BE2C (cell line): ENCODE measurements around the gene APOOL.

Source experiments
- DNase-seq: peaks from one replicate; pipeline ENCODE4 v3.0.0-alpha.2; 2020
- H3K27me3 ChIP-seq: fragments of 250-450 bp; sonication (Bioruptor Pico); 2 replicates; pipeline ENCODE4 v1.5.1; 2020; ENCODE audit warnings: mild to moderate bottlenecking
- H3K36me3 ChIP-seq: fragments of 250-450 bp; sonication (Bioruptor Pico); 2 replicates; pipeline ENCODE4 v1.5.1; 2020; ENCODE audit warnings: mild to moderate bottlenecking
- H3K4me1 ChIP-seq: fragments of 250-450 bp; sonication (Bioruptor Pico); 2 replicates; pipeline ENCODE4 v1.5.1; 2020
- H3K4me3 ChIP-seq: 2 replicates; pipeline ENCODE4 v1.5.1; 2011; ENCODE audit warnings: low read depth, low read length
- H3K9me3 ChIP-seq: fragments of 250-450 bp; sonication (Bioruptor Pico); 2 replicates; pipeline ENCODE4 v1.5.1; 2020
- CTCF ChIP-seq: IDR thresholded peaks from 2 replicates; pipeline ENCODE4 v1.5.1; 2012; ENCODE audit warnings: mild to moderate bottlenecking, low read depth, low read length

The APOOL gene

GRCh38 chrX:85024562-85024961 is 20.9 kb downstream of the APOOL start:
- Histone ChIP-seq H3K4me3 (no peak overlapping the region), H3K36me3 (no peaks in the 10 kb centered on the region), H3K27me3 (no peaks in the 10 kb centered on the region), H3K9me3 (no peaks in the 10 kb centered on the region), H3K4me1 (no peaks in the 10 kb centered on the region)
- DNase-seq, result no peak
- no peak for TF ChIP-seq CTCF

- TF ChIP-seq CTCF, result no peak
- H3K4me3 ChIP-seq, result no peak overlapping the region
- no peaks in the 10 kb centered on the region for H3K27me3 ChIP-seq
- H3K4me1 ChIP-seq, result no peaks in the 10 kb centered on the region
- no peaks in the 10 kb centered on the region for H3K9me3 ChIP-seq
- DNase-seq, result no peak
- no peaks in the 10 kb centered on the region for H3K36me3 ChIP-seq
Measured at GRCh38 chrX:85026170-85026569, 22.5 kb downstream of the APOOL start.

GRCh38 chrX:85029043-85029442 is 25.4 kb downstream of the APOOL start:
- no peaks in the 10 kb centered on the region for H3K4me1 ChIP-seq
- no peaks in the 10 kb centered on the region for H3K9me3 ChIP-seq
- H3K27me3 ChIP-seq, result no peaks in the 10 kb centered on the region
- no peaks in the 10 kb centered on the region for H3K36me3 ChIP-seq
- no peak for DNase-seq
- H3K4me3 ChIP-seq, result no peak overlapping the region
- no peak for TF ChIP-seq CTCF

- no peak for TF ChIP-seq CTCF
- Histone ChIP-seq H3K36me3 (no peaks in the 10 kb centered on the region), H3K9me3 (no peaks in the 10 kb centered on the region), H3K4me3 (no peak overlapping the region), H3K27me3 (no peaks in the 10 kb centered on the region), H3K4me1 (no peaks in the 10 kb centered on the region)
- no peak for DNase-seq
Measured at GRCh38 chrX:85031505-85031904, 27.8 kb downstream of the APOOL start.

GRCh38 chrX:85037114-85037513 is 33.4 kb downstream of the APOOL start:
- H3K9me3 ChIP-seq, result no peaks in the 10 kb centered on the region
- H3K4me3 ChIP-seq, result no peak overlapping the region
- no peaks in the 10 kb centered on the region for H3K36me3 ChIP-seq
- H3K27me3 ChIP-seq, result no peaks in the 10 kb centered on the region
- H3K4me1 ChIP-seq, result no peaks in the 10 kb centered on the region
- DNase-seq, result no peak
- TF ChIP-seq CTCF, result no peak

GRCh38 chrX:85051627-85052026 is 48.0 kb downstream of the APOOL start:
- no peak overlapping the region for H3K4me3 ChIP-seq
- no peaks in the 10 kb centered on the region for H3K9me3 ChIP-seq
- H3K27me3 ChIP-seq, result no peaks in the 10 kb centered on the region
- no peak for TF ChIP-seq CTCF
- no peak for DNase-seq
- H3K36me3 ChIP-seq, result no peaks in the 10 kb centered on the region
- H3K4me1 ChIP-seq, result no peaks in the 10 kb centered on the region
